Loucy (cell line): ENCODE measurements around the gene ATF5.

Experiments
- CTCF ChIP-seq: fragments of 200-600 bp; sonication (generic); conservative IDR thresholded peaks from 2 replicates; pipeline ENCODE4 v1.5.1; 2014; ENCODE audit warnings: mild to moderate bottlenecking, antibody characterized with exemption, low read length
- EZH2phosphoT487 ChIP-seq: fragments of 200-600 bp; IDR thresholded peaks from 2 replicates; pipeline ENCODE4 v1.6.1; 2018; ENCODE audit warnings: antibody characterized with exemption, mild to moderate bottlenecking, moderate library complexity, borderline replicate concordance

- TF ChIP-seq CTCF (no peak), EZH2phosphoT487 (no peak)
These were observed 10.9 kb upstream of the ATF5 start for GRCh38 chr19:49918089-49918488.
